MM.1S (cell line): ENCODE results near the gene NUDT6.

Experiments used
- CTCF ChIP-seq: fragments of 300-600 bp; sonication (generic); IDR thresholded peaks from 2 replicates; pipeline ENCODE4 v1.5.1; 2016; ENCODE audit warnings: antibody characterized with exemption, low read length, mixed read lengths
- EZH2phosphoT487 ChIP-seq: fragments of 300-600 bp; sonication (generic); IDR thresholded peaks from 2 replicates; pipeline ENCODE4 v1.6.1; 2018; ENCODE audit warnings: antibody characterized with exemption, low read length

- TF ChIP-seq CTCF (no peak), EZH2phosphoT487 (no peak)
Measured at GRCh38 chr4:122854447-122855352, 67.7 kb downstream of the NUDT6 start.
